NCI-H2196 treated with DMSO at 0.1 percent for 48 hours (cell line): ENCODE measurements around the gene RNF207.

Experiments used
- DNase-seq: peaks from one replicate; lab custom pipeline; 2025; ENCODE audit not compliant: unreplicated experiment; lab: John Stamatoyannopoulos, UW

Gene RNF207

DNA sequence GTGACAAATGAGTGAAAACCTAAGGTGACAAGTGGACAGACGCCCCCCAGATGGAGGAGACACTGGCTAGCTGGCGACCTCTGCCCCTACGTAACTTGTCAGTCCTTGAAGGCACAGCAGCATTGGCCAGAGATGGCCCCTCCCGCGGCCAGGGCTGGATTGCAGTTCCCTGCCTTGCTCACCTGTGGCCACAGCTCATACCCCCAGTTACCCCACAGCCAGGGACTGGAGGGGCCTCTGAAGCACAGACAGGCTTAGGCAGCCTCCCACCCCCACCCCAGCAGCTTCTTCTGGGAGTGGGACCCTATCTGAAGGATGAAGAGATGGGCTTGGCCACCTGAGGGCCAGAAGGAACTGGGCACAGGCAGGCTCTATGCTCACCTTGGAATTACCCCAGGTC, 41.7 kb downstream of the RNF207 start:
- DNase-seq: no peak

DNA sequence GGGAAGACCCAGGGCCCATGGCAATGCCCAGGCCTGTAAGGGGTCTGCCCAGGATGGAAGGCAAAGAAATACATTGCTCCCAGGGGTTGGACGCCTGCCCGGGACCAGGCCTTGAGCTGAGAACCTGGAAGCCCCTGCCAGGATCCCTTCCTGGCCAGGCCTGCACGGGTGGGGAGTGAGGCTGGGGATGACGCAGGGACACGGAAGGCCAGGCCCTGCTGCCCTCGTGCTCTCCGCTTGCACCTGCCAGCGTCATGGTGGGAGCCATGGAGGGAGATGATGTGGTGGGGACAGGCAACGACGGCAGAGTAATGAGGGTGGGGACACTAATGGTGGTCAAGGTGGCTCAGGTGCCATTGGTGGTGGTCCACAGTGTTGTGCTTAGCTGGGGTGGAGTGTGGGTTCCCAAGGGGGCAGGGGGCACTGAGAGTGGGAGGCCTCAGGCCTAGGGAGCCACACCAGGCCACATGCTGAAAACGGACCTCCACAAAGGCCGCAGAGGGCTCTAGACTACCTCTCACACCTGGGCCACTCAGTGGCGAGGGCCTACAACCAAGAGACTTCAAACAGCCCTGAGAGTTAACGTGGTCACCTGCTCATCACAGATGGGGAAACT, 42.4 kb downstream of the RNF207 start:
- no peak for DNase-seq

DNA sequence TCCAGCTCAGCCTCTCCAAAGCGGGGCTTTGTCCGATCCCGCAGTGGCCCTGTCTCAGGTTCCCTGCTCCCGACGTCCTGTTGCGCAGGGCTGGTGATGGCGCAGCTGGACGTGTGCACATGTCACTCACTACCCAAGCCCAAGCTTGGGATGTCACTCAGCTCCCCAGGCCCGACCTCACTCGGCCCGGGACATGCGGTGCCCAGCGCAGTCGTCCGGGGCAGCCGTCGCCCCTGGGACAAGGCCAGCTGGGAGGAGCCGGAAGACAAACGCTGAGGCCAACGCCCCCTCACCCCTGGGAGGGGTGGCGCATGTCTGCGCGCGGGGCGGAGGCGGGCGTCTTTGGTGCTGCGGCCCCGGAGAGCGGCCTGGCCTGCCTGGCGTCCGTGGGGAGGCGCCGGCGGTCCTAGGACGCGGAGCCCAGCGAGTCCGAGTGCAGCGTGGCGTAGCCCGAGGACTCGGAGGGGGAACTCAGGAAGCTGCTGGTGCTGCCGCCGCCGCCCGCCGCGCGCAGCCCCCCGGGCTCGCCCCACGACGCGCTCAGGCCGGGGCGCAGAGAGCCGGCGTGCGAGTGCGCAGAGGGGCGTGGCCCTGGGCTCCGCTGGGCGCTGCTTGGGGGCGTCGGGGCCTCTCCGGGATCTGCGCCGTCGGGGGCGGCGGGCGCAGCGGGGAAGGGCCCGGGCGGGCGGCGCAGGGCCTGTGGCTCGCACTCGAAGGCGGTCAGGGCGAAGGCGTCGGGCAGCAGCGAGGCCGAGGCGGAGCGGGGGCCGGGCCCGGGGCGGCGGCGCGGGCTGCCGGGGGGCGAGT, 43.2 kb downstream of the RNF207 start:
- DNase-seq: no peak

DNA sequence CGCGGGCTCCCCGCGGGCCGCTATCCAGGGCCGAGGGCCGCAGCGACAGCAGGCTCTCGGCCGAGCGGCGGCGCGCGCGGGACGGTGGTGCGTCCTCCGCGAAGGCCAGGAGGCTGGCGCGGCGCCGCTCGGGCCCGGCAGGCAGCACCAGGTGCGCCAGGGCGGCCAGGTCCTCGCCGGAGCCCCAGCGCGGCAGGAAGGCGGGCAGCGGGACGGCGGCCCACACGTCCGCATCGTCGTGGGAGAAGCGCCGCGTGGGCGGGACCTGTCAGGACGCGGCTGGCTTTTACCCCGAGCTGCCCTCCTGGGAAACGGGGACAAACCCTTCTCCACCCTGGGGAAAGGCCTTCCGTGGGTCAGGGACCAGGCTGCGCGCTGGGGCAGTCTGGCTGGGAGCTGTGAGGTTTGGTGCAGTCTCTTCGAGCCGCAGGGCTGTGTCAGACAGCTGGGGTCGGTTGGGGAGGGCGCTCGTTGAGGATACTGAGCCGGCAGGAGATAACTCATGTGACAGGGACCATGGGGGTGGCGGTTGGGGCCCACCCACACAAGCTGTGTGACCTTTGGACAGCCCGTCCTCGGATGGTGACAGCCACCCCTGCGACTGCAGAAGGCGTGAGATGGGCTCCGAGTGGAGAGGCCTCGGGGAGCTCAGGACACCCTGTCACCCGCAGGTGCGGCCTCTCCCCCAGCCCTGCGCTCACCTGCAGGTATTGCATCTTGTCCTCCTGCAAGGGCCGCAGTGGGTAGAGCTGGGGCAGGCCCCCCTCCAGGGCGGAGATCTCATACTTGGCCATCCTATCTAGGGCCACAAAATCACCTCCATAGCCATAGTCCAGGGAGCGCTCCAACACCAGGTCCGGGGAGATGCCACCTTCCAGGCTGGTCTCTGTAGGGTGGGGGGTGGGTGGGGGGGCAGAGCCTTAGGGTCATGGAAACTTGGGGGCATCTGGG, 44.1 kb downstream of the RNF207 start:
- DNase-seq: no peak

DNA sequence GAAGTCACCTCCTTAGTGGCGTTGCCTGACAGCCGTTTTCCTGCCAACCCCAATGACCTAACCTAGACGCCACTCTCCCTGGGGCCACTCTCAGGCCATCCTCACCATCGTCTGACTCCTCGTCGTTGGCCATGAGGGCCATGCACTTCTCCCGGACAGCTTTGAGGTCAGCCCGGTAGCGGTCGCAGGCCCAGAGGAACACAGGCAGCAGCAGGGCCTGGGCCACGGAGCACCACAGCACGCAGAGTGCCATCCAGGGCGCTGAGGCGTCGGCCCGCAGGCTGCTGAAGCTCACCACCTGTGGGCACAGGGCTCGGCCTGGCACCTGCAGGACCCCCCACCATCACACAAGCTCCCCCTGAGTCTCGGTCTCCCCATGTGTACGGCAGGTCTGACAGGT, 45.3 kb downstream of the RNF207 start:
- DNase-seq: no peak

DNA sequence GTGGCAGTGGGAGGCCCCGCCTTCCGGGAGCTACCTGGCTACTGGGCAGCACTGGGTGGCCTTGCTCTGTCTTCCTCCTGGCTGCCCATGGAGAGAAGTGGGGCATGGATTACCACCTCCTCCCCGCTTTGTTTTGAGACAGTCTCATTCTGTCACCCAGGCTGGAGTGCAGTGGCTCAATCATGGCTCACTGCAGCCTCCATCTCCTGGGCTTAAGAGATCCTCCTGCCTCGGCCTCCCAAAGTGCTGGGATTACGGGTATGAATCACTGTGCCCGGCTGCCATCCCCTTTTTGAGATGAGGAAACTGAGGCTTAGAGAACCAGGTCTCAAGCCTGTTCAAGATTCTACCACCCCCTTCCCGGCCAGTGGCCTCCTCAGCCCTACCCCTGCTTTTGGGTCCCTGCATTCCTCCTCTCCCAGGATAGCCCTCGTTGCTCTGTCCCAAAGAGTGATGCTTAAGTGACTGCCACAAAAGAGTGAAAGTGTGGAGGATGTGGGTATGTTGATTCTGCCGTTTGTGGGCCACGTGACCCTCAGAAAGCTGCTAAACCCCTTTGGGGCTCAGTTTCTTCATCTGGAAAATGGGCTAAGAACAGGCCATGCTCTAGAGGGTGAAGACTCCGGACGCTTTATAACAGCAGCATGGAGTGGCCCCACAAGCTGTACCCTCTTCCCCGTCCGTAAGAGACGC, 45.9 kb downstream of the RNF207 start:
- no peak for DNase-seq

DNA sequence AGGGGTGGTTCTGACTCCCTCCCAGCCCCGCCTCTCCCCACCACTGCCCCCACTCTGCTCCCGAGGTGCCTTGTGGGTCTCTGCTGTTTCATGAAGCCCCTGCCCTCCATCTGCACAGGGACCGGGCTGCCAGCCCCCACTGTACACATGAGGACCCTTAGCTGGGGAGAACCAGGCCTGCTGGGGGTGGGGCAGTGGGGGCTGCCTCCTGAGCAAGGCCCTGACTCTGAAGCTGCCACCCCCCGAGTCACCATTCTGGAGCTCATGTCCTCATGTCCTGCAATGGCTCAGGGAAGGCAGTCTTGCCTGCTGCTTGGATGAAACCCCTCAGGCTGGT, 46.4 kb downstream of the RNF207 start:
- DNase-seq: no peak

DNA sequence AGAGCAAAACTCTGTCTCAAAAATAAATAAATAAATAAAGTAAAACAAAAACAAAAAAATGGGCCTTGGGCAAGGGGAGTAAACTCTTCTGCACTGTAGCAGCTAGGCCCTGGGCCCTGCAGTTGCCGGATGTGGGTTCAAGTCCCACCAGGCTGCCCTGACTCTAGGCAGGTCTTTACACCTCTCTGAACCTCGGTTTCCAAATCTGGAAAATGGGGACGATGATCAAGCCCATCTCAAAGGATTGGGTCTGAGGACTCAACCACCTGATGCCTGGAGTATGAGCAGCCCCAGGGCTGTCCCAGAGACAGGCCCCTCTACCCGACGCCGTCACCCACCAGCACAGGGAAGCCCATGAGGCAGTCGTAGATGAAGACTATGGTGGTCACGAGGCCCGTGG, 47.5 kb downstream of the RNF207 start:
- no peak for DNase-seq

DNA sequence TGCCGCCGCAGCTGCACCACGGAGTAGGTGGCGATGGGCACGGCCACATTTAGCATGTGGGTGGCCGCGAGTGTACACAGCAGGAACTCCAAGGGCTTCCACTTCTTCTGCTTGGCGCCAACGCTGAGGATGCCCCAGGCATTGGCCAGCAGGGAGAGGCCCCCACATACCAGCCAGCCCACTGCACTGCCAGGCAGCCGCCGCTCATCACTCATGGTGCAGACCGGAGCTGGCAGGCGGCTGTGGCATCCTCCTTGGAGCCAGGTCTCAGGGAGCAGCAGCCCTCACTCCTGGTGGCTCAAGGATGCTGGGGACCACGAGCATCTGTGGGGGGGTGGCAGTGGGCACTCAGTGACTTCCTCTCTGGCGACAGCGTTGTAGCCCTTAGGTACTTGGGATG, 48.8 kb downstream of the RNF207 start:
- DNase-seq: no peak

DNA sequence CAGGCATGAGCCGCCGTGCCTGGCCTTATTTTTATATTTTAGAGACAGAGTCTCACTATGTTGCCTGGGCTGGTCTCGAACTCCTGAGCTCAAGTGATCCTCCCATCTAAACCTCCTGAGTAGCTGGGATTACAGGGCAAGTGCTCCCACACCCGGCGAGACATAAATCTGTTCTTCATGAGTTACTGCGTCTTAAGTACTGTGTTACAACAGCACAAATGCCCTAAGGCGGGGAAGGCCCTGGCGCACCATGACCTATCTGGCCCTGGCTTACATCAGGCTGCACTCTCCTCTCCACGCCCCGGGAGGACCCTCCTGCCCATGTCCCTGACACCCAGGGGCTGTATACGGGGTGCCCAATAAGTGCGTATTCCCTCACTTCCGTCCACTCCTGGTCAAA, 50.7 kb downstream of the RNF207 start:
- no peak for DNase-seq

DNA sequence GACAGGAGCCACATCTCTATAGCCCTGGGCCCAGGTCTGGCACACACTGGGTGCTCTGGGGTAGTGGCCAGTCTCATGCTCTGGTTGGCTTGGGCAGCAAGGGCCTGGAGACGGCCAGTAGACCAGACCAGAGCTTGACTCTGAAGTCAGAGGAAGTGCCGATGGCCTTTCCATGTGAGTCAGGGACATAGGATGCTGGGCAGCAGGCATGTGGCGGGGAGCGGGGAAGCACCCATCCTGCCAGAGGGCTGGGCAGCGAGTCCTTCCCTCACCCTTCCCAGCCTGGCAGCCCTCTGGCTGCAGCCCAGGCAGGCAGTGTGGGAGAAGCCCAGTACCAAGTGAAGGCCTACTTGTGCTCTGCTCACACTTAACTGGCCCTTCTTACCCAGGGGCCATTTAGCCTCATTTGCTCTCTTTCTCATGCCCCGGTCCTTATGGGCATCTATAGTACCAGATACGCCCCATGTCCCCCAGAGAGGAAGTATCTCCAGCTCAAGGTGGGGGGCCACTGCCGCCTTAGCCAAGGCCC, 51.7 kb downstream of the RNF207 start:
- no peak for DNase-seq

DNA sequence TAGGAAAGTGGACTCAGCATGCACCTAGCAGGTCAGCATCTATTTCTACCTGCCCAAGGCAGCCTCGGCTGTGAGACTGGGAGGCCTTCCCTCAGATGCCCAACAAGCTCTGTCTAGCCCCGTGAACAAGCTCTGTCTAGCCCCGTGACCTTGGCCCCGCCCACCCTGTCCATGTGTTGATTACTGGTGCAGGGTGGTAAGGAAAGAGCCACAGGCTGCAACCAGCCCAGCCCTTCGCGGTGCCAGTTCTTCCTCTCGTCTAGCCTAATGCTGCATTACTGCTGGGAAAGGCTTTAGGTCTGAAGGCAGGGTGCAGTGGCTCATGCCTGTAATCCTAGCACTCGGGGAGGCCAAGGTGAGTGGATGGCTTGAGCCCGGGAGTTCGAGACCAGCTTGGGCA, 52.8 kb downstream of the RNF207 start:
- no peak for DNase-seq

DNA sequence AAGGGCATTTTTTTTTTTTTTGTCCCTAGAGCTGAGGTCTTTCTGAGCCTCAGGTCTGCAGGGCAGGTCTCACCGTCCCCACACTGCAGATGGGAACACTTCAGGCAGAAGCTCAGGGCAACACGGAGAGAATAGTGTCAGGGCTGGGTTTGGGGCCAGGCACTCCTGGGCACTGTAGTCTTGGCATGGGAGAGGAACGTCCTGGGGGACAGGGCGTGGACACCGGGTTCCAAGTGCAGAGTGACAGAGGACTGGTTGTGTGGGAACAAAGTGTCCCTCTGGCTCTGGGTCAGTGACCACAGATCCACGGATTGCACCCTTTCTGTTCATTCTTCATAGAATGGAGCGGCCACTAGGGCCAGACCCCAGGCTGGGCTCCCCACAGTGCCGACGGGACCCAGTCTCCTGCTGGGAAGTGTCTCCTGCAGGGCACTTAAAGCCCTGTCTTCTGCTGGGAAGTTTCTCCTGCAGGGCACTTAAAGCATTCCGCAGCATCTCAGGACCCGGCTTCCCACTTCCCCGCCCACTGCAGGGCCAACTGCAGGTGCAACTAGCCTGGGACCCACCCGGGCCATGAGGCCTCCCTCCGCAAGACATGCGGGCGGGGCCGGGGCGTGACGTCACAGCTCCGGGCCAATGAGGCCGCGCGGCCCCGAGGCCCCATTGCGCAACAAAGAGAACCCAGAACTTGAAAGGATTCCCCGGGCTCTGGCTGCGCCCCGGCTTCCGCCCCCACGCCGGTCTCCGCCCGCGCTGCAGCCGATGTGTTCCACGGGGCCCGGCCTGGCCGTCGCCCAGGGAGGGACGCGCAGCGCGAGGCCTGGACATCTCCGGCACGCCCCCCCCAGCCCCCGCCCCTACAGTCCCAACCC, 53.8 kb downstream of the RNF207 start:
- peak; percentile 41 for DNase-seq

DNA sequence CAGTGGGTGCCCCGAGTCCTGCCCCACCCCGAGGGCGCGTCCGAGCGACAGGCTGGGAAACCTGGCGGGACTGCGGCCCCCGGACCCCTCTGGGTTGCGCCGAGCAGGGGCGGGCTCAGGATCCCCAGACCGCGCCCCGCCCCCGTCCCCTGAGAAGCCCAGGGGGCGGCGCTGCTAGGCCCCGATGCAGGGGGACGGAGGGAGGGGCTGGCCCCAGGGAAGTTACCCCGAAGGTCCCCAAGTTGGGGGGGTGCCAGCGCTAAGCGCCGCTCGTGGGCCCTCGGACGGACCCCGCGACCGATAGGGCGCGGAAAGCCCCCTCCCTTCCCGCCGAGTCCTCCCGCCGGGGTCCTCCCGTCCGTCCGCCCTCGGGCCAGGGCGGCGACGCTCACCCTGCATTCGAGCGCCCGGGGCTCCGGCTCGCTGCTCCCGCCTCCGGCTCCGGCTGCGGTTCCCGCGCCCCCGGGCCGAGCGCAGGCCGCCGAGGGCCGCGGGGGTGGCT, 54.6 kb downstream of the RNF207 start:
- DNase-seq: no peak

DNA sequence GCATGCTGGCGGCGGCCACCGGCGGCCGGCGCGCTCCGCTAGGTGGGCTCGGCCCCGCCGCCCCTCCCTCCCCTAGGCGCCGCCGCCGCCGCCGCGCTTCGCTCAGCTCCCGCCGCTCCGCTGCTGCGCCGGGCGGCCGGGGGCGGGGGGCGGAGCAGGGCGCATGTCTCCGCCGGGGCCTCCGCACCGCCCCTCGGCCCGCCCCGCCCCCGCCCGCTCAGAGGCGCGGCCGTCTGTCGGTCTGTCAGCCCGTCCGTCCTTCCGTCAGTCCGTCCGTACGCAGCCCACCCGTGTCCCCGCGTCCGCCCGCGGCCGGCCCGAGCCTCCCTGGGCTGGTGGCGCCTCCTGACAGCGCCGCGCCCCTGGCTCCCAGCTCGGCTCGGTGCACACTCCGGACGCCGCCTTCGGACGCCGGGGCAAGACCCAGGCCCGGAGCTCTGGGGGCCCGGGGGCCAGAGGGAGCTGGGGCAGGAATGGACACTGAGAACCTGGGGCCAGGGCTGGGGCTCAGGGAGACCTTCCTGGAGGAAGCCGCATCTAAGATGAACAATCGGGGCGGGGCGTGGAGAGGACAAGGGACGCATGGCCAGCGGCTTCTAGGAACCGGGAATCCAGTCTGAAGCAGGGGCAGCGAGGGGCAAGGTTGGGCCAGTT, 55.2 kb downstream of the RNF207 start, which contains the start of gene GPR153:
TSS of gene GPR153 (minus strand) at position 138 of the 654 bp plus-strand sequence. CDS start 6,193 bp downstream, outside the sequence.
- no peak for DNase-seq

DNA sequence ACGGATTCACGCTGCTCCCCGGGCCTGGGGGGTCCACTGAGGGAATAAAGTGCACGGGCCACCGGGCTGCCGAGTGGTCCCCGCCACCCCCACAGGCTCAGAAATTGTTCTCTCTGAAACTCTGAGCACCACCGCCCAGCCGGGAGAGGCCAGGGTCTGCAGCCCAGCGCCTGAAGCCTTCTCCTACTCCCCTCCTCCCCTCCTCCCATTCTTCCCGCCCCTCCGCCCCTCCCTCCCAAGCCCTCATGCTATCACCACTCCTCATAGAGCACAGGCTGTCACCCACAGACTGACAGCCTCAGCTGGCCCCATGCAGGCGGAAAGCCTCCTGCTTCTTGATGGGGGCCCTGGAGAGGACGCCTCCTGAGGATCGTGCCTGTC, 55.7 kb downstream of the RNF207 start:
- DNase-seq: no peak

DNA sequence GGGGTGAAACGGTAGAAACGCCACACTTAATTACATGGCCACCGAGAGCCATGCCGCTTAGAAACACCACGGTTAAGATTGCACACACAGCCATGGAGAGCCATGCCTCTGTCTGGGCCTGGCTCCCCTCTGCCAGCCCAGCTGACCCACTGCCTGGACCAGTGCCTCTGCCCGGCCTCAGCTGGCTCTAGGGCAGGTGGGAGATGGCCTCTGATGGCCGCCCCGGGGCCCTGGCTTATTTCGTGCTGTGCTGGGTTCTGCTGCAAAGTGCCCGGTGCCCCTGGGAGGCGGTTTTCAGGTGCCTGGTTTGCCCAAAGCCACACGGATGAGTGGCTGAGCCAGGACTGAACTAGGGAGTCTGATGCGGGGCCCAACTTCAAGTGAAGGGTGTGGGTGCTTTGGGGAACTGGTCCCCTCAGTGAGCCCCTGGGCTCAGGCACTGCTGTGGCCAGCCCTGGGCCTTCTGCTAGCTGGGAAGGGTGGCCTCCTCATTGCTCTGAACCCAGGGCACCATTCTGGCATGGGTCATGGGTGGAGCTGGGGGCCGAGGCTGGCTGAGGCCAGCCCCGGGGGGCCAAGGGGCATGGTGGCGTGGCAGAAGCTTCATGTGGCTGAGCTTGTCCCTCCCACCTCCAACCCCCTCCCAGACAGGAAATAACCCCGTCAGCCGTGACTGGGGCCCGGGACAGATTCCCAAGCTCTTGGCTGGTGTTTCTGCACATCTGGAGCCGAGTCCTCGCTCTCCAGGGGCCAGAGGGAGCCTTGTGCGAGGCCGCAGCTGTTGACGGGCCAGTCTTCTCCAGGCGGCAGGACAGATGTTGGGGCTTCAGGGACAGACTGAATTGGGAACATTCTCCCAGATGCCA, 56.9 kb downstream of the RNF207 start:
- DNase-seq: no peak

DNA sequence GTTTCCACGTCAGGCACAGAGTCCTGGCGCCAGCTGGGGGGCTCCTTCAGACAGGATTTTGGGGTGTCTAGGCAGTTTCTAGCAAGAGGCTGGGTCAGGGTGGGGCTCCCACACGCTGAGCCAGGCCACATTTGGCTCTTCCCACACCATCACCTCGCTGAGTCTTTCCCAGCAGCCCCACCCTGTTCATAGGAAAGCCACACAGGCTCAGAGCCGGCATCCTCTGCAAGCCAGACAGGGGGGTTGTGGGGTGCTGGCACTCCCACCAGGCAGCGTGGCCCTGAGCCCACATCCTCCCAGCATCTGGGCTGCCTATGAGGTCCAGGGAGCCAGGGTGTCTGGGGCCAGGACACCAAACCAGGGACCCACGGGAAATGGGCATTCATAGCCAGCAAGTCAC, 57.8 kb downstream of the RNF207 start:
- DNase-seq: no peak
